AG09319 (cell line): ENCODE results near the gene OR2AK2.

Source experiments
- DNase-seq: peaks from one replicate; pipeline ENCODE4 v3.0.0-alpha.2; 2010; ENCODE audit warnings: low read depth; ENCODE audit errors: extremely low read depth
- TF ChIP-seq, protein P1 (sequence below): IDR thresholded peaks from 2 replicates; pipeline ENCODE4 v1.5.1; 2011; ENCODE audit warnings: low read depth, mild to moderate bottlenecking, inconsistent platforms, low read length, moderate library complexity

Gene OR2AK2

DNA sequence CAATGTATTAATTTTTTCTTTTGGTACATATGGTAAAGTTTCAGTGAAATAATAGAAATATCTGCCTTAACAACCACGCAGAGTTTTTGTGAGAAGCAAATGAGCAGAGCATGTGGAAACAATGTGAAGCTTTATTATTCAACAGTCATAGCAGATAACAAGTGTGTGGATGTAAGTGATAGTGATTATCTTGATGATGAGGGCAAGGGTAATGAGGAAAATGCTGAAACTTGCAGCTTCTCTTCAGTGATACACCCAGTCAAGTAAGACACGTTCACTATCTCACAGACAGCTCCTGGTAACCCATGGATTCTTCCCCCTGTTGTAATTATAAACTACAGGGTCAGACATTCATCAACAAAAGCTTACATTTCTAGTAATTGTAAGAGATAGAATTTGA lies 33.8 kb downstream of the OR2AK2 start:
- TF ChIP-seq, protein P1, sequence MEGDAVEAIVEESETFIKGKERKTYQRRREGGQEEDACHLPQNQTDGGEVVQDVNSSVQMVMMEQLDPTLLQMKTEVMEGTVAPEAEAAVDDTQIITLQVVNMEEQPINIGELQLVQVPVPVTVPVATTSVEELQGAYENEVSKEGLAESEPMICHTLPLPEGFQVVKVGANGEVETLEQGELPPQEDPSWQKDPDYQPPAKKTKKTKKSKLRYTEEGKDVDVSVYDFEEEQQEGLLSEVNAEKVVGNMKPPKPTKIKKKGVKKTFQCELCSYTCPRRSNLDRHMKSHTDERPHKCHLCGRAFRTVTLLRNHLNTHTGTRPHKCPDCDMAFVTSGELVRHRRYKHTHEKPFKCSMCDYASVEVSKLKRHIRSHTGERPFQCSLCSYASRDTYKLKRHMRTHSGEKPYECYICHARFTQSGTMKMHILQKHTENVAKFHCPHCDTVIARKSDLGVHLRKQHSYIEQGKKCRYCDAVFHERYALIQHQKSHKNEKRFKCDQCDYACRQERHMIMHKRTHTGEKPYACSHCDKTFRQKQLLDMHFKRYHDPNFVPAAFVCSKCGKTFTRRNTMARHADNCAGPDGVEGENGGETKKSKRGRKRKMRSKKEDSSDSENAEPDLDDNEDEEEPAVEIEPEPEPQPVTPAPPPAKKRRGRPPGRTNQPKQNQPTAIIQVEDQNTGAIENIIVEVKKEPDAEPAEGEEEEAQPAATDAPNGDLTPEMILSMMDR = no peak

DNA sequence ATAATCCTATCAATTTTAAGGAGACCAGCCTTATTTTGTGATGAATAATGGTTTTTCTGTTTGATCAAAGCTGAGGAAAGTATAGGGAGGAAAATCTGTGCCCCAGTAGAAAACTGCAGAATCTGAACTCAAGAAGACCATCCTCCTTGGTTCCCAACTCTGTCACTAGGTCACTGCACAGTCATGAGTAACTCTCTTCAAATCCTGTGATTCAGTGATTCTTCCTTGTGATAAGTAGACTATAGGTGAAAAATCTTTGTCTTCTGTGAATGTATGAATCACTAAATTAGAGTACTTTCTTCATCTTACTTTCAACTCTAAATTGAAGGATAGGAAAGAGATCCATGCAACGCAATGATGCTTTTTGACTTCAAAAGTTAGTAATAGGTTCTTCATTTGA lies 35.1 kb downstream of the OR2AK2 start:
- no peak for DNase-seq
- TF ChIP-seq, protein P1 = no peak

More for the DNA sequence above, 33.8 kb downstream of the OR2AK2 start:
- DNase-seq = no peak

DNA sequence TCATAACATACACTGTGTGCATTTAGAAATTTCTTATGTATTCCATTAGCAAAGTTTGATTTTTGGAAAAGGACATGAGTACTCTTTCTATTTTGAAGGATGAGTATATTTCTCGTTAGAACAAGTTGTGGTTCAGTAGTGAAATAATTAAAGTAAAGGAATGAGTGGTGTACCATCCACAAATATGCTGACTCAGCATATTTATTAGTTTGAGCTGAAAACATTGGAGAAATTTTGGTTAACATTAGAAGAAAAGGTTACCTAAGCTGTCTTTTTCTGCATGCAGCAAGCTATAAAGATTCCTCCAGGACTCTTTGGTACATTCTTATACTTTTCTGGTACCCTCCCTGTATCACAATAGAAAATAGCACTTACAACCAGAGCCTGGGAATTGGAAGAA lies 42.7 kb downstream of the OR2AK2 start:
- DNase-seq = no peak
- TF ChIP-seq, protein P1 = no peak

DNA sequence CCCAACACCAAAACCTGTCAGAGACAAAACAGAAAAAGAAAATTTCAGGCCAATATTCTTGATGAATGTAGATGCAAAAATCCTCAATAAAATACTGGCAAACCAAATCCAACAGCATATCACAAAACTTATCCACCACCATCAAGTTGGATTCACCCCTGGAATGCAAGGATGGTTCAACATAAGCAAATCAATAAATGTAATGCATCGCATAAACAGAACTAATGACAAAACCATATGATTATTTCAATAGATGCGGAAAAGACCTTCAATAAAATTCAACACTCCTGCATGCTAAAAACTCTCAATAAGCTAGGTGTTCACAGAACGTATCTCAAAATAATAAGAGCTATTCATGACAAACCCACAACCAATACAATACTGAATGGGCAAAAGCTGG lies 44.6 kb downstream of the OR2AK2 start:
- TF ChIP-seq, protein P1 = no peak
- DNase-seq = no peak

DNA sequence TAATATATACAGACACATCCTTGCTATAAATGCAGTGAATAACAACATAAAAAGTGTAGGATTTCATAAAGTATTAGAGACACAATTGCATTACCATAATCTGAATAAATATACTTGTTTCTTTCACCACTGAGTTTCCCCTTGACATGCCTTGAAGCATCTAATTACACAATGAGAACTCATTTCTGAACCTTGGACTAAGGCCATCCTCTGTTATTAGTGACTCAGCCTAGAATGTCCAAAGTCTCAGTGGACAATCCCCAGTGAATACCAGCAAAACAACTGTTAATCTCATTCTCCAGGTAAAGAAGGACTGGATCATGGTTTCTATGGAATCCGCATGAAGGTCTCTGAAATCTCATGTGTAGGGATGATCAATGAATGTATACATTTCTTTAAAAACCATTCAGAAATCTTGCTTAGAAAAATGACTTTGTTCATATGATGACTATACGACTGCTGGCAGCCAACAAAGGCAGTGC lies 48.2 kb downstream of the OR2AK2 start, which contains the start of gene OR2L5:
Gene OR2L5, plus strand, starts transcription at position 432 of the 482 bp plus-strand sequence. CDS start 8,288 bp downstream, outside the sequence.
- TF ChIP-seq, protein P1 = no peak
- DNase-seq = no peak

DNA sequence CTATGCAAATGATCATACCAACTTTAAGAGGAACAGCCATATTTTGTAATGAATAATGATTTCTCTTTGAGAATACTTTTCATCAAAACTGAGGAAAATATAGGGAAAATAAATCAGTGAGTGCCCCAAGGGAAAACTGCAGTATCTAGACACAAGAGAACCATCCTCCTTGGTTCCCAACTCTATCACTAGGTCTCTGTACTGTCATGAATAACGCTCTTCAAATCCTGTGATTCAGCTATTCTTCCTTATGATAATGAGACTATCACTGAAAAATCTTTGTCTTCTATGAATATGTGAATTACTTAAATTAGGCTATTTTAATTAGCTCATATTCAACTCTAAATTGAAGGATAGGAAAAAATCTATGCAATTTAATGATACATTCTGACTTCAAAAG lies 50.8 kb downstream of the OR2AK2 start:
- TF ChIP-seq, protein P1 = no peak
- no peak for DNase-seq
